HCT116 (cell line): Measurements from ENCODE around the gene UNKL. TPM values are rescaled to one million over a fixed set of nuclear protein-coding genes. Genes with fewer than 3 reads are reported as not detected.

ENCODE experiments used
- ATAC-seq: fragments of 200-7000 bp; cut with Tn5 transposase; 2 replicates; pipeline ENCODE4 v1.9.1; 2020; ENCODE audit warnings: mild to moderate bottlenecking, moderate library complexity
- BruUV-seq: library from RNA; stranded (reverse); fragments of 400-500 nt; replicated peaks from 2 replicates; lab custom pipeline; 2021; lab: Mats Ljungman, UMichigan
- CTCF ChIA-PET: fragments of 300-600 bp; sonication (Branson Sonifier 250); formaldehyde crosslinking; loops from one replicate; lab custom pipeline; 2021; ENCODE audit warnings: antibody characterized with exemption; lab: Charles Lee
- POLR2A ChIA-PET: fragments of 300-600, 350-600 bp; sonication (Branson Sonifier 250); formaldehyde crosslinking; loops from one replicate; lab custom pipeline; 2021; ENCODE audit warnings: antibody characterized with exemption; lab: Charles Lee
- RAD21 ChIA-PET, 2 experiments: fragments of 300-600 bp; sonication (Branson Sonifier 250); formaldehyde crosslinking; loops; one replicate each; lab custom pipeline; 2023; ENCODE audit warnings: low total read pairs in 2 of 2; ENCODE audit not compliant: uncharacterized antibody in 2 of 2, unreplicated experiment in 2 of 2, low non-redundant PET in 1 of 2; lab: Charles Lee
- DNase-seq: peaks from one replicate; pipeline ENCODE4 v3.0.0-alpha.2; 2010; ENCODE audit warnings: low read depth, low spot score
- H2AFZ ChIP-seq: fragments of 200-600 bp; shearing (Covaris generic), sonication (generic); 2 replicates; pipeline ENCODE4 v1.6.1; 2017; ENCODE audit warnings: low read depth, mixed run types, mixed read lengths, antibody characterized with exemption, low read length; ENCODE audit not compliant: poor library complexity, severe bottlenecking
- H3K27ac ChIP-seq: 2 replicates; pipeline ENCODE4 v1.5.1; 2012; ENCODE audit warnings: low read depth, low read length
- H3K27me3 ChIP-seq: fragments of 200-600 bp; sonication (generic); 2 replicates; pipeline ENCODE4 v1.6.1; 2016; ENCODE audit warnings: mixed run types, low read length, mixed read lengths; ENCODE audit not compliant: insufficient read depth
- H3K36me3 ChIP-seq, 2 experiments: fragments of 200-500 bp in 1 of 2; fragments of 200-600 bp in 1 of 2; sonication (Bioruptor generic) in 1 of 2; sonication (generic) in 1 of 2; 2 replicates each; pipeline versions ENCODE4 v1.5.1 to v1.6.1; 2014 to 2016; ENCODE audit warnings: low read length in 2 of 2, inconsistent platforms in 1 of 2, mixed read lengths in 1 of 2, mixed run types in 1 of 2; ENCODE audit not compliant: insufficient read depth in 2 of 2, control insufficient read depth in 1 of 2
- H3K4me1 ChIP-seq, 2 experiments: fragments of 200-600 bp in 1 of 2; sonication (generic) in 1 of 2; 2 replicates each; pipeline versions ENCODE4 v1.5.1 to v1.6.1; 2012 to 2017; ENCODE audit warnings: low read length in 2 of 2, inconsistent platforms in 1 of 2, mild to moderate bottlenecking in 1 of 2, mixed read lengths in 1 of 2, mixed run types in 1 of 2, moderate library complexity in 1 of 2; ENCODE audit not compliant: insufficient read depth in 2 of 2, control insufficient read depth in 1 of 2
- H3K4me2 ChIP-seq: fragments of 200-600 bp; sonication (generic); 2 replicates; pipeline ENCODE4 v1.6.1; 2017; ENCODE audit warnings: mixed run types, low read length, mixed read lengths
- H3K4me3 ChIP-seq, 2 experiments: fragments of 200-600 bp in 1 of 2; sonication (generic) in 1 of 2; replicated peaks in 1 of 2; 2 replicates each; pipeline ENCODE4 v1.5.1; 2011 to 2016; ENCODE audit warnings: low read length in 2 of 2, control low read depth in 1 of 2, low read depth in 1 of 2, mild to moderate bottlenecking in 1 of 2, mixed read lengths in 1 of 2, mixed run types in 1 of 2
- H3K79me2 ChIP-seq: fragments of 200-600 bp; sonication (generic); 2 replicates; pipeline ENCODE4 v1.6.1; 2017; ENCODE audit warnings: mild to moderate bottlenecking, mixed run types, low read length, moderate library complexity, mixed read lengths; ENCODE audit not compliant: insufficient read depth
- H3K9ac ChIP-seq: fragments of 200-600 bp; sonication (generic); 2 replicates; pipeline ENCODE4 v1.6.1; 2016; ENCODE audit warnings: low read length, mixed read lengths
- H3K9me2 ChIP-seq: fragments of 200-600 bp; sonication (generic), shearing (Covaris generic); 2 replicates; pipeline ENCODE4 v1.6.1; 2017; ENCODE audit warnings: mixed run types, mild to moderate bottlenecking, moderate library complexity; ENCODE audit not compliant: insufficient read depth
- H3K9me3 ChIP-seq, 2 experiments: fragments of 200-500 bp in 1 of 2; fragments of 200-600 bp in 1 of 2; sonication (Bioruptor generic) in 1 of 2; sonication (generic) in 1 of 2; 2 replicates each; pipeline ENCODE4 v1.6.1; 2014 to 2017; ENCODE audit warnings: low read length in 2 of 2, mixed read lengths in 2 of 2, inconsistent platforms in 1 of 2, low read depth in 1 of 2, mild to moderate bottlenecking in 1 of 2, mixed run types in 1 of 2, moderate library complexity in 1 of 2; ENCODE audit not compliant: control insufficient read depth in 1 of 2, insufficient read depth in 1 of 2
- H4K20me1 ChIP-seq: fragments of 200-600 bp; sonication (generic), shearing (Covaris generic); 2 replicates; pipeline ENCODE4 v1.6.1; 2017; ENCODE audit warnings: mixed run types, mild to moderate bottlenecking, moderate library complexity; ENCODE audit not compliant: insufficient read depth
- ATF3 ChIP-seq: IDR thresholded peaks from 2 replicates; pipeline ENCODE4 v1.6.1; 2012
- CBX3 ChIP-seq: IDR thresholded peaks from 2 replicates; pipeline ENCODE4 v1.6.1; 2012; ENCODE audit warnings: low read depth
- CEBPB ChIP-seq: IDR thresholded peaks from 2 replicates; pipeline ENCODE4 v1.6.1; 2012; ENCODE audit warnings: low read depth
- EZH2 ChIP-seq: fragments of 200-600 bp; sonication (generic); IDR thresholded peaks from 2 replicates; pipeline ENCODE4 v1.6.1; 2017; ENCODE audit warnings: antibody characterized with exemption, mixed run types
- POLR2A ChIP-seq: IDR thresholded peaks from 2 replicates; pipeline ENCODE4 v1.7.0; 2011; ENCODE audit warnings: borderline replicate concordance; ENCODE audit not compliant: insufficient read depth, insufficient read length; ENCODE audit errors: extremely low read depth
- POLR2AphosphoS5 ChIP-seq: IDR thresholded peaks from 2 replicates; pipeline ENCODE4 v1.6.1; 2011; ENCODE audit warnings: mild to moderate bottlenecking, low read depth, low read length, moderate library complexity
- SIN3A ChIP-seq: IDR thresholded peaks from 2 replicates; pipeline ENCODE4 v1.6.1; 2012; ENCODE audit warnings: low read depth
- SP1 ChIP-seq: IDR thresholded peaks from 2 replicates; pipeline ENCODE4 v1.6.1; 2012; ENCODE audit warnings: low read depth
- SRF ChIP-seq: IDR thresholded peaks from 2 replicates; pipeline ENCODE4 v1.6.1; 2012; ENCODE audit warnings: low read depth
- TCF7L2 ChIP-seq: IDR thresholded peaks from 2 replicates; pipeline ENCODE4 v1.7.0; 2011; ENCODE audit warnings: borderline replicate concordance, inconsistent platforms; ENCODE audit not compliant: insufficient read depth, insufficient read length; ENCODE audit errors: extremely low read depth
- YY1 ChIP-seq: IDR thresholded peaks from 2 replicates; pipeline ENCODE4 v1.6.1; 2011; ENCODE audit warnings: low read length, low read depth, moderate library complexity, mild to moderate bottlenecking; ENCODE audit not compliant: insufficient replicate concordance; ENCODE audit errors: extremely low read depth
- ZBTB33 ChIP-seq: IDR thresholded peaks from 2 replicates; pipeline ENCODE4 v1.6.1; 2011; ENCODE audit warnings: mild to moderate bottlenecking, low read length, moderate library complexity; ENCODE audit not compliant: insufficient replicate concordance; ENCODE audit errors: extremely low read depth
- ZFX ChIP-seq: fragments of 450-650 bp; IDR thresholded peaks from 2 replicates; pipeline ENCODE4 v1.6.1; 2017
- intact Hi-C: fragments of 100-400 bp; cut with micrococcal nuclease; formaldehyde crosslinking; loops from 2 replicates; pipeline ENCODE4 v1.10.0; 2022
- total RNA-seq: library from RNA; stranded (reverse); gene quantifications from one replicate; pipeline ENCODE4 v1.2.1, GENCODE V29; 2021; ENCODE audit not compliant: unreplicated experiment

The UNKL gene
- total RNA-seq, 1 experiment from 2014 or later = 24.9 TPM

DNA sequence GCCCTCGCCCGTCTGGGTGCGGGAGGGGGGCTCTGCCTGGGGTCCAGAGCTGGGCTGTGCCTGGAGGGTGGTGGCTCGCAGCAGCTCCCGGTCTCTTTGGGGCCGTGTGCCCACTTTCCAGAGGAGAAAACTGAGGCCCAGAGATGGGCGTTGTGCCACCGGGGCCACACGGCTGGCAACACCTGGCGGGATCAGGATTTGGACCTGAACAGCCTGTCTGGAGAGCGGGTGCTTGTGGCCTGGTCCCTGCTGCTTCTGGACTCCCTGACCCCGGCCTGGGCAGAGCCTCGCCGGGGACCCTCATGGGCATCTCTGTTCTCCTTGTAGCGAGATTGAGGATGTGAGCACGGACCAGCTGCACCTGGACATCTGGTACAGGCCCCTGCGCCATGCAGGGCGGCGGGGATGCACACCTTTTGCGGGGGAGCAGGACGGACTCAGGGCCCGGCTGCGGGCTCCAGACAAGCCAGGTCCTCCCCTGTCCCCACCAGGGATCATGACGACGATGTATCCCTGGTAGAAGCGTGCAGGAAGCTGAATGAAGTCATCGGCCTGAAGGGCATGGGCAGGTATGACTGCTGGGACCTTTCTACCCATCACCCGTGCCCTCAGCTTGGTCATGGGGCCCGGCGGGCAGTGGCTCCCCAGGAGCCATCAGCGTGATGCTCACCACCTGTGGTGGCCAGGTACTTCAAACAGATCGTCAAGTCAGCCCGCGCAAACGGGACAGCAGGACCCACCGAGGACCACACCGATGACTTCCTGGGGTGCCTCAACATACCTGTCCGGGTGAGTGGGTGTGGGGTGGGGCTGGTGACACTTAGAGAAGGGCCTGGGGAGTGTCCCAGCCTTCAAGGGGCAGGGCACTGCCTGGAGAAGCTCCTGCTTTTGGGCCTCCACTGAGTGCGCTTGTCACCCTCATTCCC is 72.7 kb downstream of the UNKL start:
- POLR2A ChIA-PET = interaction anchor here (1.2 kb wide), 1 partner anchor 8 kb away, joined by 10 read pairs; the partner anchor contains the start of gene BAIAP3

More for the DNA sequence above, 72.7 kb downstream of the UNKL start:
- no peaks in the 10 kb centered on the region for H3K27me3 ChIP-seq
- no peaks in the 10 kb centered on the region for H3K9me2 ChIP-seq
- CTCF ChIA-PET = no interaction called here
- peaks cover 9 to 20% of the 10 kb centered on the region in 2 experiments; a peak in 3 of 4 replicates for H3K4me1 ChIP-seq
- RAD21 ChIA-PET = no interaction called here
- no peak for ATAC-seq
- no peaks in the 10 kb centered on the region for H3K9me3 ChIP-seq
- no peaks in the 10 kb centered on the region for H4K20me1 ChIP-seq
- no peaks in the 10 kb centered on the region for H3K36me3 ChIP-seq
- intact Hi-C loops = no loop called here
- TF ChIP-seq ZBTB33 (no peak), POLR2A (no peak), ZFX (no peak), YY1 (no peak), SP1 (no peak), POLR2AphosphoS5 (no peak), ATF3 (no peak), EZH2 (no peak), CBX3 (no peak), SIN3A (no peak), TCF7L2 (no peak), CEBPB (no peak), SRF (no peak)
- H3K4me2 ChIP-seq = peak overlapping the region; percentile 59
- DNase-seq = no peak
- H3K79me2 ChIP-seq = no peaks in the 10 kb centered on the region
- H3K27ac ChIP-seq = no peak overlapping the region
- no peak overlapping the region for H3K9ac ChIP-seq
- H2AFZ ChIP-seq = no peak overlapping the region
- no TSS peak for BruUV-seq
- no peak overlapping the region for H3K4me3 ChIP-seq
